Loucy (cell line): ENCODE data around the gene KPNA6.

Experiments
- H2AFZ ChIP-seq: fragments of 200-600 bp; sonication (generic); 2 replicates; pipeline ENCODE4 v1.6.0; 2016; ENCODE audit warnings: antibody characterized with exemption, mild to moderate bottlenecking, low read length, moderate library complexity
- H3F3A ChIP-seq: fragments of 200-600 bp; 2 replicates; pipeline ENCODE4 v1.6.0; 2016; ENCODE audit warnings: antibody characterized with exemption, low read depth, mild to moderate bottlenecking
- H3K27me3 ChIP-seq: fragments of 200-600 bp; sonication (generic); 2 replicates; pipeline ENCODE4 v1.6.1; 2014; ENCODE audit warnings: low read length, mild to moderate bottlenecking; ENCODE audit not compliant: insufficient read depth, poor library complexity, severe bottlenecking
- H3K36me3 ChIP-seq: fragments of 200-600 bp; sonication (generic); 2 replicates; pipeline ENCODE4 v1.6.1; 2016; ENCODE audit warnings: low read length; ENCODE audit not compliant: insufficient read depth
- H3K4me1 ChIP-seq: fragments of 200-600 bp; sonication (generic); 2 replicates; pipeline ENCODE4 v1.5.1; 2014; ENCODE audit warnings: low read length, mild to moderate bottlenecking; ENCODE audit not compliant: insufficient read depth, poor library complexity, severe bottlenecking
- H3K4me2 ChIP-seq: fragments of 200-600 bp; sonication (generic); 2 replicates; pipeline ENCODE4 v1.6.0; 2014; ENCODE audit warnings: antibody characterized with exemption, low read length, low read depth, mild to moderate bottlenecking; ENCODE audit not compliant: poor library complexity, severe bottlenecking
- H3K4me3 ChIP-seq: fragments of 200-600 bp; sonication (generic); 2 replicates; pipeline ENCODE4 v1.5.1; 2014; ENCODE audit warnings: low read length, mild to moderate bottlenecking, mixed read lengths; ENCODE audit not compliant: poor library complexity, severe bottlenecking
- H3K79me2 ChIP-seq: fragments of 200-600 bp; sonication (generic); 2 replicates; pipeline ENCODE4 v1.6.1; 2014; ENCODE audit warnings: low read length; ENCODE audit not compliant: insufficient read depth
- H3K9ac ChIP-seq: fragments of 200-600 bp; sonication (generic); 2 replicates; pipeline ENCODE4 v1.6.0; 2014; ENCODE audit warnings: mild to moderate bottlenecking, low read depth, low read length, moderate library complexity; ENCODE audit not compliant: poor library complexity, severe bottlenecking
- H3K9me2 ChIP-seq: fragments of 200-600 bp; sonication (generic); replicated peaks from 2 replicates; pipeline ENCODE4 v1.6.1; 2016; ENCODE audit warnings: low read depth, low read length, mixed read lengths
- H3K9me3 ChIP-seq: fragments of 200-600 bp; sonication (generic); 2 replicates; pipeline ENCODE4 v1.6.1; 2014; ENCODE audit warnings: mild to moderate bottlenecking, antibody characterized with exemption, low read length, low read depth; ENCODE audit not compliant: insufficient read depth
- H4K20me1 ChIP-seq: fragments of 200-600 bp; sonication (generic); 2 replicates; pipeline ENCODE4 v1.6.0; 2014; ENCODE audit warnings: antibody characterized with exemption, low read length, mild to moderate bottlenecking; ENCODE audit not compliant: insufficient read depth, poor library complexity, severe bottlenecking
- EZH2phosphoT487 ChIP-seq: fragments of 200-600 bp; IDR thresholded peaks from 2 replicates; pipeline ENCODE4 v1.6.1; 2018; ENCODE audit warnings: antibody characterized with exemption, mild to moderate bottlenecking, moderate library complexity, borderline replicate concordance
- TF ChIP-seq, protein P1 (sequence below): fragments of 200-600 bp; sonication (generic); conservative IDR thresholded peaks from 2 replicates; pipeline ENCODE4 v1.5.1; 2014; ENCODE audit warnings: mild to moderate bottlenecking, antibody characterized with exemption, low read length

KPNA6 gene

DNA sequence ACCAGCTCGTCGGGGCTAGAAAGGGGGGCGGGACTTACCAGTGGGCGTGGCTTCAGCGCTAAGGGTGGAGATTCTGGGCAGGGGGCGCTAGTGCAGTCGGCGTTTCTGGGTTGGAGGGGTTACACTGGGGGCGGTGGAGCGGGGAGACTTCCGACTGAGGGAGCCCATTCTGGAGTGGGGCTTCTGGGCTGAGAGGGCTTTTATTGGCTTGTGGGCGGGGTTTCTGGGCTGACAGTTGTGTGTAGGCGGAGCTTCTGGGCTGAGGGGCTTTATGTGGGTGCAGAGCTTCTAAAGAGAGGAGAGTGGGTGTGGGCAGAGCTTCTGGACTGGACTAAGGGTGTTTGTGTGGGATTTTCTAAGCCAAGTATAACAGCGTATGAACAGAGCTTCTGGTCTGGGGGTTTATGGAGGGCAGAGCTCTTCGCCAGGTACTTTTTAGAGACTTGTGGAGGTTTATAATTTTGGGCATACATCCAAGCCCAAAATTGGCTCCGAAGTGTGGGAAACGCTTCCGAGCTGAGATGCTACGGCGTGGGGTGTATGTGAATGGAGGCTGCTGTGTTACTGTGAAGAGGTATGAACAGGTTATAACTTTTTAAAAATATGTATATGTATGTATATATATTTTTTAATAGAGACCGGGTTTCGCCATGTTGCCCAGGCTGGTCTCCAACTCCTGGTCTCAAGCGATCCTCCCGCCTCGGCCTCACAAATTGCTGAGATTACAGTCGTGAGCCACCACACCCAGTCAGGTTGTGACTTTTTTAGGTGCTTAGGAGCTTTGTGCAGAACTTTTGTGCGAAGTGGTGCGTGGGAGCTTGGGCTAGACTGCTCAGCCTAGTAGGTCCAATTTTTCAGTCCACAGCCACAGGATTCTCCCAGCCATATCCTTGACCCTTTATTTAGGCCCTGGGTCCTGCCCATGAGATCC lies 34.3 kb upstream of the KPNA6 start:
- H3K9me2 ChIP-seq: no peaks in the 10 kb centered on the region
- H3K79me2 ChIP-seq: peaks cover 34% of the 10 kb centered on the region; the same call in 1 of the 2 replicates
- peaks cover 24% of the 10 kb centered on the region for H3K4me1 ChIP-seq
- peak overlapping the region; percentile 81 for H3K4me2 ChIP-seq
- no peaks in the 10 kb centered on the region for H3K9me3 ChIP-seq
- H3K4me3 ChIP-seq: peak overlapping the region; percentile 78
- no peaks in the 10 kb centered on the region for H3K27me3 ChIP-seq
- H3K36me3 ChIP-seq: peaks cover 22% of the 10 kb centered on the region; the same call in 1 of the 2 replicates
- H2AFZ ChIP-seq: peak overlapping the region; percentile 73; the same call in 1 of the 2 replicates
- no peaks in the 10 kb centered on the region for H3F3A ChIP-seq
- peaks cover 14% of the 10 kb centered on the region for H4K20me1 ChIP-seq
- H3K9ac ChIP-seq: peak overlapping the region; percentile 80
- TF ChIP-seq, protein P1, sequence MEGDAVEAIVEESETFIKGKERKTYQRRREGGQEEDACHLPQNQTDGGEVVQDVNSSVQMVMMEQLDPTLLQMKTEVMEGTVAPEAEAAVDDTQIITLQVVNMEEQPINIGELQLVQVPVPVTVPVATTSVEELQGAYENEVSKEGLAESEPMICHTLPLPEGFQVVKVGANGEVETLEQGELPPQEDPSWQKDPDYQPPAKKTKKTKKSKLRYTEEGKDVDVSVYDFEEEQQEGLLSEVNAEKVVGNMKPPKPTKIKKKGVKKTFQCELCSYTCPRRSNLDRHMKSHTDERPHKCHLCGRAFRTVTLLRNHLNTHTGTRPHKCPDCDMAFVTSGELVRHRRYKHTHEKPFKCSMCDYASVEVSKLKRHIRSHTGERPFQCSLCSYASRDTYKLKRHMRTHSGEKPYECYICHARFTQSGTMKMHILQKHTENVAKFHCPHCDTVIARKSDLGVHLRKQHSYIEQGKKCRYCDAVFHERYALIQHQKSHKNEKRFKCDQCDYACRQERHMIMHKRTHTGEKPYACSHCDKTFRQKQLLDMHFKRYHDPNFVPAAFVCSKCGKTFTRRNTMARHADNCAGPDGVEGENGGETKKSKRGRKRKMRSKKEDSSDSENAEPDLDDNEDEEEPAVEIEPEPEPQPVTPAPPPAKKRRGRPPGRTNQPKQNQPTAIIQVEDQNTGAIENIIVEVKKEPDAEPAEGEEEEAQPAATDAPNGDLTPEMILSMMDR: peak; percentile 51
- no peak for TF ChIP-seq EZH2phosphoT487

DNA sequence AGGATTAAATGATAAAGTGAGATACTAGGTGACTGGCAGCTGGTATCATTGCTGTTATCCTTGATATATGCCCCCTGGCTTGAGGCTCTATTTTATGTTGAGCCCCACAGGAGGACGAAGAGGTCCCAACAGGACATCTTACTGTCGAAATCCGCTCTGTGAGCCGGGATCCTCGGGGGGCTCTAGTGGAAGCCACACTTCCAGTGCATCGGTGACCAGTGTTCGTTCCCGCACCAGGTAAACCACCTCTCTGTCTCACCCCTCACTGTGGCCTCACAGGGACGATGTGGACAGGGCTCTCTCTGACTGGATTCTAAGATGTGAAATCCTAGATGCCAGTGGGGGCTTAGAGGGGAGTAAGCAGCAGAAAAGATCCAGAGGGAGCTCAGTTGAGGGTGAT lies 33.0 kb upstream of the KPNA6 start:
- TF ChIP-seq, protein P1: no peak
- TF ChIP-seq EZH2phosphoT487: no peak
- H3K79me2 ChIP-seq: peaks cover 34% of the 10 kb centered on the region; the same call in 1 of the 2 replicates
- peak overlapping the region; percentile 80 for H3K9ac ChIP-seq
- no peaks in the 10 kb centered on the region for H3K9me3 ChIP-seq
- peak overlapping the region; percentile 81 for H3K4me2 ChIP-seq
- peaks cover 14% of the 10 kb centered on the region for H4K20me1 ChIP-seq
- peak overlapping the region; percentile 78 for H3K4me3 ChIP-seq
- H3K4me1 ChIP-seq: peaks cover 24% of the 10 kb centered on the region
- no peak overlapping the region for H2AFZ ChIP-seq
- no peaks in the 10 kb centered on the region for H3F3A ChIP-seq
- no peaks in the 10 kb centered on the region for H3K9me2 ChIP-seq
- H3K27me3 ChIP-seq: no peaks in the 10 kb centered on the region
- peaks cover 27% of the 10 kb centered on the region; the same call in 1 of the 2 replicates for H3K36me3 ChIP-seq

DNA sequence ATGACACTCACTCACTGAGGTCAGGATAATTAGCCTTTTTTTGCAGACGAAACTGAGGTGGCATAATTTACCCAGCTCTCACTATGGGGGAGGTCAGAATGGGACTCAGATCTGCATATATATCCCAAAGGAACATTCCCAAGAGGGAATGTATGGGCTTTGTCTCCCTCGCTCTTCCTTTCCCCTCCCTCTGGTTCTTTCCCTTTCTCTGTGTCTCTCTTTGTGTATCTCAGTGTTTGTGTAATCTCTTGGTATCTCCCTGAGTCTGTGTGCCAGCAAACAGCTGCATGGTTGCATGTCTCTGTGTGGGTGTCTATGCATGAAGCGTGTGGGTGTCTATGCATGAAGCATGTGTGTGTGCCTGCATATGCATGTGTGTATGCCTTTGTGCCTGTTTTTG lies 30.4 kb upstream of the KPNA6 start:
- H3K79me2 ChIP-seq: peaks cover 34% of the 10 kb centered on the region; the same call in 1 of the 2 replicates
- peaks cover 27% of the 10 kb centered on the region; the same call in 1 of the 2 replicates for H3K36me3 ChIP-seq
- H3F3A ChIP-seq: no peaks in the 10 kb centered on the region; the same call in 1 of the 2 replicates
- H3K9me2 ChIP-seq: no peaks in the 10 kb centered on the region
- H3K4me3 ChIP-seq: no peak overlapping the region
- H3K9me3 ChIP-seq: no peaks in the 10 kb centered on the region
- H3K27me3 ChIP-seq: no peaks in the 10 kb centered on the region
- TF ChIP-seq EZH2phosphoT487: no peak
- TF ChIP-seq, protein P1: no peak
- H3K4me1 ChIP-seq: peaks cover 17% of the 10 kb centered on the region
- no peak overlapping the region for H2AFZ ChIP-seq
- H3K9ac ChIP-seq: no peak overlapping the region
- H4K20me1 ChIP-seq: peaks cover 14% of the 10 kb centered on the region
- H3K4me2 ChIP-seq: peak overlapping the region; percentile 18
